ENCODE results near the gene BANK1. TPM values are rescaled to one million over a fixed set of nuclear protein-coding genes. Genes with fewer than 3 reads are reported as not detected.

Gene BANK1
- total and polyA plus RNA-seq, 2 of the 4 experiments (the other 2 are of a cell fraction), result under 0.01 to 0.51 TPM

- no peak overlapping the region for H2BK20ac ChIP-seq (ENCODE audit: low read depth, low read length)
- H3K36me3 ChIP-seq (ENCODE audit: control insufficient read depth, insufficient read depth, low read length), result no peaks in the 10 kb centered on the region
- H3K18ac ChIP-seq (ENCODE audit: low read depth, low read length), result no peak overlapping the region
- no peak overlapping the region for H4K91ac ChIP-seq (ENCODE audit: insufficient read depth, low read depth, low read length)
- ChIA-PET POLR2A (ENCODE audit: unreplicated experiment) (no interaction called here), CTCF (no interaction called here)
- H2AK9ac ChIP-seq (replicated peaks; ENCODE audit: low read depth, low read length, poor library complexity), result no peak overlapping the region
- H2AK5ac ChIP-seq (ENCODE audit: low read depth, low read length), result no peak overlapping the region
- no peak overlapping the region for H4K8ac ChIP-seq (ENCODE audit: low read depth in 2 of 2, low read length in 2 of 2)
- no peak overlapping the region for H3K9ac ChIP-seq (ENCODE audit: low read depth, low read length)
- BruUV-seq (replicated peaks), result no TSS peak
- ATAC-seq (ENCODE audit: low read depth) (no peak), DNase-seq (no peak)
- H3K14ac ChIP-seq (replicated peaks; ENCODE audit: low read depth, low read length), result no peak overlapping the region
- intact Hi-C loops (cut with micrococcal nuclease) (no loop called here), in situ Hi-C loops (cut with MboI; ENCODE audit: low sequenced_read_pairs) (no loop called here), dilution Hi-C loops (cut with HindIII; ENCODE audit: low sequenced_read_pairs, unreplicated experiment) (no loop called here)
- no peak overlapping the region for H2BK5ac ChIP-seq (ENCODE audit: low read depth, low read length, poor library complexity, severe bottlenecking)
- H3K9me1 ChIP-seq (ENCODE audit: insufficient read depth, low read length), result no peaks in the 10 kb centered on the region
- no peak overlapping the region for H2BK120ac ChIP-seq (ENCODE audit: low read depth, low read length)
- no peaks in the 10 kb centered on the region for H3K27me3 ChIP-seq (ENCODE audit: control insufficient read depth, insufficient read depth, low read length)
- H3K9me3 ChIP-seq (ENCODE audit: control insufficient read depth, insufficient read depth, low read length), result no peaks in the 10 kb centered on the region
- no peak overlapping the region for H3K27ac ChIP-seq (ENCODE audit: insufficient read depth, low read length)
- H3K23ac ChIP-seq (ENCODE audit: low read depth, low read length), result no peak overlapping the region
- no CpG with 5 or more reads among the region's 4 CpGs for WGBS, 2 experiments (ENCODE audit: extremely low coverage in 2 of 2, insufficient read length in 1 of 2)
- H3K79me1 ChIP-seq (ENCODE audit: low read depth in 1 of 2, low read length in 2 of 2), result no peaks in the 10 kb centered on the region
- no peak overlapping the region for H3K4ac ChIP-seq (ENCODE audit: low read depth, low read length)
- no peaks in the 10 kb centered on the region for H4K20me1 ChIP-seq (ENCODE audit: insufficient read depth, low read length)
- H3K4me1 ChIP-seq (ENCODE audit: control insufficient read depth, insufficient read depth, low read length), result no peaks in the 10 kb centered on the region
- H2AFZ ChIP-seq (replicated peaks; ENCODE audit: low read length, poor library complexity), result no peak overlapping the region
- TF ChIP-seq MAFK (IDR thresholded peaks at IDR 0.05; ENCODE audit: low read depth, low read length) (no peak), RFX5 (IDR thresholded peaks at IDR 0.05; ENCODE audit: low read depth, low read length) (no peak), RAD21 (IDR thresholded peaks at IDR 0.05; ENCODE audit: low read length) (no peak), NFE2L2 (IDR thresholded peaks at IDR 0.05; ENCODE audit: low read depth, low read length) (no peak), CEBPB (IDR thresholded peaks at IDR 0.05; ENCODE audit: low read depth, low read length) (no peak), FOS (IDR thresholded peaks at IDR 0.05; ENCODE audit: low read depth, low read length) (no peak), BHLHE40 (IDR thresholded peaks at IDR 0.05; ENCODE audit: low read depth, low read length) (no peak), CHD1 (IDR thresholded peaks at IDR 0.05; ENCODE audit: low read depth, low read length) (no peak), RCOR1 (IDR thresholded peaks at IDR 0.05; ENCODE audit: insufficient replicate concordance, low read length) (no peak), MAZ (IDR thresholded peaks at IDR 0.05; ENCODE audit: borderline replicate concordance, low read depth, low read length) (no peak), POLR2A (IDR thresholded peaks at IDR 0.05; ENCODE audit: low read depth, low read length) (no peak), USF2 (IDR thresholded peaks at IDR 0.05; ENCODE audit: low read depth, low read length) (no peak), MXI1 (IDR thresholded peaks at IDR 0.05; ENCODE audit: borderline replicate concordance, low read depth, low read length) (no peak), CTCF (conservative IDR thresholded peaks at IDR 0.05; ENCODE audit: low read depth, low read length) (no peak)
- no peak overlapping the region for H3K4me2 ChIP-seq (ENCODE audit: low read depth, low read length)
- H3K56ac ChIP-seq (ENCODE audit: extremely low read depth, insufficient read depth, low read length), result no peak overlapping the region
- no peak overlapping the region for H4K5ac ChIP-seq (ENCODE audit: low read depth, low read length)
- H3K4me3 ChIP-seq (ENCODE audit: insufficient read depth, low read depth, low read length), result no peak overlapping the region
- no peak overlapping the region for H2BK15ac ChIP-seq (ENCODE audit: low read depth, low read length)
Observed at GRCh38 chr4:101919373-101919977, 128.9 kb downstream of the BANK1 start.
